Caco-2 (cell line): Measurements from ENCODE around the gene HPGDS. TPM values are rescaled to one million over a fixed set of nuclear protein-coding genes. Genes with fewer than 3 reads are reported as not detected.

ENCODE experiments used
- BruUV-seq: library from RNA; stranded (reverse); fragments of 400-500 nt; replicated peaks from 2 replicates; lab custom pipeline; 2021; lab: Mats Ljungman, UMichigan
- CTCF ChIA-PET: fragments of 300-600 bp; sonication (Branson Sonifier 250); formaldehyde crosslinking; loops from one replicate; lab custom pipeline; 2022; ENCODE audit warnings: antibody characterized with exemption; lab: Charles Lee
- POLR2A ChIA-PET: fragments of 300-600 bp; sonication (Branson Sonifier 250); formaldehyde crosslinking; loops from one replicate; lab custom pipeline; 2022; ENCODE audit warnings: antibody characterized with exemption; lab: Charles Lee
- DNase-seq, 2 experiments: peaks; one replicate each; pipeline versions ENCODE4 v3.0.0 to v3.0.0-alpha.2; 2020 to 2022
- H3K27me3 ChIP-seq: replicated peaks from 2 replicates; pipeline ENCODE4 v1.6.0; 2011; ENCODE audit warnings: low read length; ENCODE audit not compliant: control insufficient read depth, insufficient read depth
- H3K36me3 ChIP-seq: 2 replicates; pipeline ENCODE4 v1.5.1; 2011; ENCODE audit warnings: low read length; ENCODE audit not compliant: control insufficient read depth, insufficient read depth
- H3K4me1 ChIP-seq: fragments of 250-450 bp; sonication (Bioruptor Pico); 2 replicates; pipeline ENCODE4 v1.5.1; 2020; ENCODE audit warnings: mild to moderate bottlenecking
- H3K4me3 ChIP-seq: 2 replicates; pipeline ENCODE4 v1.5.1; 2011; ENCODE audit warnings: low read depth, mild to moderate bottlenecking, control low read depth, low read length
- H3K9me3 ChIP-seq: fragments of 250-450 bp; sonication (Bioruptor Pico); 2 replicates; pipeline ENCODE4 v1.5.1; 2020; ENCODE audit warnings: mild to moderate bottlenecking, moderate library complexity
- H3K27ac Mint-ChIP-seq: one replicate; pipeline ENCODE4 v1.8.0; 2022; ENCODE audit warnings: mixed read lengths; ENCODE audit not compliant: unreplicated experiment
- H3K27me3 Mint-ChIP-seq: one replicate; pipeline ENCODE4 v1.8.0; 2022; ENCODE audit warnings: mixed read lengths; ENCODE audit not compliant: insufficient read depth, unreplicated experiment
- H3K36me3 Mint-ChIP-seq: one replicate; pipeline ENCODE4 v1.8.0; 2022; ENCODE audit warnings: mild to moderate bottlenecking, mixed read lengths; ENCODE audit not compliant: insufficient read depth, unreplicated experiment
- H3K4me1 Mint-ChIP-seq: one replicate; pipeline ENCODE4 v1.8.0; 2022; ENCODE audit warnings: low read depth, mixed read lengths; ENCODE audit not compliant: unreplicated experiment
- H3K4me3 Mint-ChIP-seq: one replicate; pipeline ENCODE4 v1.8.0; 2022; ENCODE audit warnings: mild to moderate bottlenecking, moderate library complexity, mixed read lengths; ENCODE audit not compliant: unreplicated experiment
- H3K9me3 Mint-ChIP-seq: one replicate; pipeline ENCODE4 v1.8.0; 2022; ENCODE audit warnings: mixed read lengths; ENCODE audit not compliant: unreplicated experiment
- CTCF ChIP-seq, 2 experiments: fragments of 200-600 bp in 1 of 2; IDR thresholded peaks; 1 replicate in 1 of 2; 2 replicates in 1 of 2; pipeline versions ENCODE4 v1.5.1 to v1.8.0; 2011 to 2022; ENCODE audit warnings: antibody characterized with exemption in 1 of 2, control low read depth in 1 of 2, inconsistent platforms in 1 of 2, low read depth in 1 of 2, low read length in 1 of 2, mild to moderate bottlenecking in 1 of 2, moderate library complexity in 1 of 2; ENCODE audit not compliant: insufficient read depth in 1 of 2, severe bottlenecking in 1 of 2, unreplicated experiment in 1 of 2
- intact Hi-C: fragments of 100-400 bp; cut with micrococcal nuclease; formaldehyde crosslinking; loops from one replicate; pipeline ENCODE4 v1.10.0; 2022; ENCODE audit not compliant: unreplicated experiment
- total RNA-seq: library from RNA; stranded (reverse); gene quantifications from 2 replicates; pipeline ENCODE4 v1.2.3, GENCODE V29; 2022

Gene HPGDS
- total RNA-seq, 1 experiment from 2014 or later, result not detected

GRCh38 chr4:94359221-94359620 lies 16.6 kb upstream of the HPGDS start:
- ChIA-PET POLR2A (no interaction called here), CTCF (interaction anchor here (1.0 kb wide), 1 partner anchor 15 kb away, joined by 3 read pairs; no protein-coding TSS in a partner anchor)
- Histone ChIP-seq H3K9me3 (no peaks in the 10 kb centered on the region), H3K36me3 (no peaks in the 10 kb centered on the region), H3K4me3 (no peak overlapping the region), H3K27me3 (no peaks in the 10 kb centered on the region), H3K4me1 (no peaks in the 10 kb centered on the region)
- no TSS peak for BruUV-seq
- H3K27ac Mint-ChIP-seq, result no peak overlapping the region
- H3K4me1 Mint-ChIP-seq, result no peaks in the 10 kb centered on the region
- H3K4me3 Mint-ChIP-seq, result no peak overlapping the region
- no peaks in the 10 kb centered on the region for H3K9me3 Mint-ChIP-seq
- TF ChIP-seq CTCF (IDR thresholded peaks at IDR 0.05; ENCODE audit: insufficient read depth in 1 of 2, low read depth in 1 of 2, low read length in 1 of 2, severe bottlenecking in 1 of 2, unreplicated experiment in 1 of 2), result no peak
- no peaks in the 10 kb centered on the region for H3K27me3 Mint-ChIP-seq
- H3K36me3 Mint-ChIP-seq, result no peaks in the 10 kb centered on the region
- DNase-seq, result no peak
- intact Hi-C loops, result no loop called here

GRCh38 chr4:94358101-94358500 lies 15.5 kb upstream of the HPGDS start:
- CTCF ChIA-PET, result interaction anchor here (1.0 kb wide), 1 partner anchor 14 kb away, joined by 3 read pairs; no protein-coding TSS in a partner anchor
- POLR2A ChIA-PET, result no interaction called here

GRCh38 chr4:94357624-94358023 lies 15.0 kb upstream of the HPGDS start:
- H3K4me1 ChIP-seq, result no peaks in the 10 kb centered on the region
- no peaks in the 10 kb centered on the region for H3K36me3 Mint-ChIP-seq
- intact Hi-C loops, result no loop called here
- BruUV-seq, result no TSS peak
- DNase-seq, result no peak
- no peaks in the 10 kb centered on the region for H3K27me3 Mint-ChIP-seq
- no peak overlapping the region for H3K4me3 ChIP-seq
- no peak overlapping the region for H3K4me3 Mint-ChIP-seq
- no peaks in the 10 kb centered on the region for H3K27me3 ChIP-seq
- CTCF ChIA-PET, result no interaction called here
- H3K4me1 Mint-ChIP-seq, result no peaks in the 10 kb centered on the region
- H3K27ac Mint-ChIP-seq, result no peak overlapping the region
- no peaks in the 10 kb centered on the region for H3K36me3 ChIP-seq
- no peak for TF ChIP-seq CTCF (IDR thresholded peaks at IDR 0.05; ENCODE audit: insufficient read depth in 1 of 2, low read depth in 1 of 2, low read length in 1 of 2, severe bottlenecking in 1 of 2, unreplicated experiment in 1 of 2)
- H3K9me3 Mint-ChIP-seq, result no peaks in the 10 kb centered on the region
- POLR2A ChIA-PET, result no interaction called here
- no peaks in the 10 kb centered on the region for H3K9me3 ChIP-seq

More at GRCh38 chr4:94358101-94358500, 15.5 kb upstream of the HPGDS start:
- intact Hi-C loops, result no loop called here
- no peaks in the 10 kb centered on the region for H3K9me3 ChIP-seq
- Mint-ChIP-seq H3K4me3 (no peak overlapping the region), H3K27me3 (no peaks in the 10 kb centered on the region), H3K9me3 (no peaks in the 10 kb centered on the region), H3K27ac (no peak overlapping the region), H3K4me1 (no peaks in the 10 kb centered on the region), H3K36me3 (no peaks in the 10 kb centered on the region)
- BruUV-seq, result no TSS peak
- no peaks in the 10 kb centered on the region for H3K27me3 ChIP-seq
- TF ChIP-seq CTCF (IDR thresholded peaks at IDR 0.05; ENCODE audit: insufficient read depth in 1 of 2, low read depth in 1 of 2, low read length in 1 of 2, severe bottlenecking in 1 of 2, unreplicated experiment in 1 of 2), result no peak
- H3K36me3 ChIP-seq, result no peaks in the 10 kb centered on the region
- H3K4me3 ChIP-seq, result no peak overlapping the region
- no peaks in the 10 kb centered on the region for H3K4me1 ChIP-seq
- no peak for DNase-seq
